GM21367 (cell line): ENCODE results near the gene UPF3A.
"Not testable (repeated sequence)": the region's sequence is repeated elsewhere in the genome, so short reads cannot be mapped to it uniquely, and the experiment has no call there.

ENCODE experiments used
- ATAC-seq: cut with Tn5 transposase; IDR thresholded peaks from one replicate; pipeline ENCODE4 v1.9.1; 2021; ENCODE audit not compliant: unreplicated experiment

Gene UPF3A

DNA sequence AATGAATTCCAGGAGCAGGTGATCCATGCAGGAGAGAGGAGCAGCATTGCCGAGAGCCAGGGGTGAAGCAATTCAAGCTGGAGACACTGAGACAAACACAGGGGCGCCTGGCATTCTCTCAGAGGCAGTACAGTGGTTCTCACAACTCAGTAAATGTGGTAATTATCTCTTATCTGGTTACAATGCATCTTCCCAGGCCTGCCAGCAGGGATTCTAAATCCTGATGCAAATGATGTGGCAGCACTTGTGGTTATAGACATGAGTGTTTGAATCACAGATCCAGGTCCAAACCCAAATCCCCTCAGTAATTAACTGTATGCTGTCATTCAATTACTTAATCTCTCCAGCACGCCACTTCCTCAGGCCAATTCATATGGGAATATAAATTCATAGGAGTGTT, 52.5 kb downstream of the UPF3A start:
- not testable (repeated sequence) for ATAC-seq

DNA sequence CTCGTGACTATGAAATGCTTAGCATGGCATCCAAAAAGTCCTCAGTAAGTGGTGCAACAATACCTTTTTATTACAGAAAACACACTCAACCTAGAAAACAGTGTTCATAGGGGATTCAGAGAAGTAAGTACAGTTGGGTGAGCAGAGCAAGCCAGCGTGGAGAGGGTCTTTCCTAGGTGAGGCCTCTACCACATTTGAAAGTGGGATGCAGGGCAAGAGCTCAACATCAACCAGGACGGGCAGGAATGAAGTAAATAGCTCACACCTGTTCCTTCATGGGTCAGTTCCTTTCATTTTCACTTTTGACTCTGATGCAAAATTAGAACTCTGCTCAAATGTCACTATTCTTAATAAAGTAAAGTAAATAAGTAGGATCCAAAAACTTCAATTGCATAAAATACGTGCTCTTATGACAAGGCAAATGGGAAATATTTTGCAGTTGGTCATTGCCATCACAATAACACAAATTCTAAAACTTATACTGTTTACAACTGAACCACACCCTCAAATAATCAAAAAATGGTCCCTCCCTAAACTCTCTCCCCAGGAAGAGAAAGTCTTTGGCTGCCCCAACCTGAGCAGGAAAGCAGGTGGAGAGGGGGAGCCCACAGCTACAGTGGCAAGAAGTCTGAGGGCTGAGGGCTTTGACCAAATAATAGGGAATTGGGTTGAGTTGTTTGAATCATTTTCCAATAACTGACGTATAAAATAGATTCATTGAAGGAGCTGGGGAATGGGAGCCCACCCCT, 53.1 kb downstream of the UPF3A start:
- no peak for ATAC-seq

DNA sequence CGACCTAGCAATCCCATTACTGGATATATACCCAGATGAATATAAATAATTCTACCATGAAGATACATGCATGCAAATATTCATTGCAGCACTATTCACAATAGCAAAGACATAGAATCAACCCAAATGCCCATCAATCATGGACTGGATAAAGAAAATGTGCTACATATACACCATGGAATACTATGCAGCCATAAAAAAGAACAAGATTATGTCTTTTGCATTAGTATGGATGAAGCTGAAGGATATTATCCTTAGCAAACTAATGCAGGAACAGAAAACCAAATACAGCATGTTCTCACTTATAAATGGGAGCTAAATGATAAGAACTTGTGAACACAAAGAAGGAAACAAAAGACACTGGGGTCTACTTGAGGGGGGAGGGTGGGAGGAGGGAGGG, 55.1 kb downstream of the UPF3A start:
- ATAC-seq, result not testable (repeated sequence)

DNA sequence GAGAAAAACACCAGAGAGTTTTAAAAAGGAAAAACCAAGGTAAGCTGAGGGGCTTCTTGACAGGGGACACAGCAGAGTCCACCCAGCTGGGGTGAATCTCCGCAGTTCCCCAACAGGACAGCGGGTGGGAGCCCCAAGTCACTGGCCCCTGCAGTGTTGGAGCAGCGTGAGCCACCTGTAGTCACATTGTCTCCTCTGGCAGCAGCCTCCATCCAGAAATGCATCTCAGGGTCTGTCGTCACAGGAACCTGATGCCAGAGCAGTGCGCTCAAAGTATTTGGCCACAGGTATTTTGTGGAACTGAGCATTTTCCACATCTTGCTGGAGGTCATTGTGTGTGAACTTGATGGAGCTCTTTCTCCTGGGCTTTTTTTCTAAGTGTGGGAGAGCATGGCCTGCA, 57.6 kb downstream of the UPF3A start:
- ATAC-seq, result no peak

DNA sequence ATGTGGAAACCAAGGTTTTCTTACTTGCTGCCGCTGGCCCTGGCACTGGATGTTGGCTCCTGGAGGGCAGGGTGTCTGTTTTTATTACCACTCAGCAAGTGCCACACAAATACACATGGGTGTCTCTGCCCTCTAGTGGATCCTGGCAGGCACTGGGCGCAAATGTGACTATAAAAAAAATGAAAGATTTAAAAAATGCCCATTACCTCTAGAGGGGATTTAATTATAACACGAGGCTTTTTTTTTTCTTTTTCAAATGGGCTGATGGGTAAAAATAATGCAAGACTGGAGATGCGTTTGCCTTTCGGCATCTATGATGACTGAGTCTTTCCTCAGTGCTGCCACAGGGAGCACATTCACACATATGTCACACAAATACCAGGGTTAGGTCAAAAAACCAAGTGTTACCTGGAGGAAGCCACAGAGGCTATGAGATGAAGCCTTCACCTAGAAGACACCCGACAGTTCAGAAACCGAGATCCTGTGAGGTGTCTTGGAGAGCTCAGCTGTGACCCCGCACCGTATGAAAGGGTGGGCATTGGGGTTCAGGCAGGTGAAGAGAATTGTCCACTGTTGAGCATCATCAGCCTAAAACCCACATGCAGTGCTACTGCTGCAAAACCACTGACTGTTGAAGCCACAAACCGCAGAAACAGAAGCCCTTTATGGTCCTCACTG, 58.6 kb downstream of the UPF3A start:
- no peak for ATAC-seq

DNA sequence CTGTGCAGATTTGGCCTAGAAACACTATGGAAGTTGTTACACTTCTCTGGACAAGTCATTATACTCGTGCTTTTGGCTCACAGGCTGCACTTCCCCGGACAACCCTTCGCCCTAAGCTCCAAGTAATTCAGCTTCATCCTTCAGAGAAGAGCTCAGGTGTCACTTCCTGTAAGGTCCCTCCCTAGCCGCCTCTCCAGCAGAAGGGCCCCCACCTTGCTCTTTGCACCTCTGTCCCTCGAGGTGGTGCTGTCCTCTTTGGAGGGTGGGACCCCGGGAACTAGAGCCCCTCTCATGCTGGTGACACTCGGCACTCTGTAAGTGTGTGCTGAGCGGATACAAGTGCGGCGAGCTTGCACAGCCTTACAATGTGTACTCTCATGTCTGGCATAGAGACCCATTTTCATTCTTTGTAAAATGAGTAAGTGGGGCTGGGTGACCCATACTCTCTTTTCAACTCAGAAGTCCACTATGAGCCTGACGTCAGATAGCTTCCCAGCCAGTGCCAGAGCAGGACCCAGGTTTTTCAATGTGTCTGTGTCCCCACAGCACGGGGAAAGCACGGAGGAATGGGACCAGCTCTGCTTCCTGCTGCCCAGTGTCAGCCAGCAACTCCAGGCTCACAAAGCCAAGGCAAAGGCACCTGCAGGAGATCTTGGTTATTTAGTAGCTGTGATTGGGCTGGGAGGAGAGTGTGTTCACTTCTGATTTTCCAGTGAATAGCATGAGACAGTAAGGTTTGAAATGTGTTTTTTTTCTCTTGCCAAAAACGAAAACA, 59.8 kb downstream of the UPF3A start:
- ATAC-seq, result no peak

DNA sequence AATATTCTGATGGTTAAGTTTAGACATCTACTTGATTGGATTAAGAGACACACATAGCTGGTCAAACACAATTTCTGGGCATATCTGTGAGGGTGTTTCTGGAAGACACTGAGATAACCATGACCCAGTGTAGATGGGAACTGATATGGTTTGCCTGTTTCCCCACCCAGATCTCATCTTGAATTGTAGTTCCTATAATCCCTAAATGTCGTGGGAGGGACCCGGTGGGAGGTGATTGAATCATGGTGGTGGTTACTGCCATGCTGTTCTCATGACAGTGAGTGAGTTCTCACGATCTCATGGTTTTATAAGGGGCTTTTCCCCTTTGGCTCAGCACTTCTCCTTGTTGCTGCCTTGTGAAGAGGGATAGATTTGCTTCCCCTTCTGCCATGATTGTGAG, 65.9 kb downstream of the UPF3A start:
- ATAC-seq, result not testable (repeated sequence)

DNA sequence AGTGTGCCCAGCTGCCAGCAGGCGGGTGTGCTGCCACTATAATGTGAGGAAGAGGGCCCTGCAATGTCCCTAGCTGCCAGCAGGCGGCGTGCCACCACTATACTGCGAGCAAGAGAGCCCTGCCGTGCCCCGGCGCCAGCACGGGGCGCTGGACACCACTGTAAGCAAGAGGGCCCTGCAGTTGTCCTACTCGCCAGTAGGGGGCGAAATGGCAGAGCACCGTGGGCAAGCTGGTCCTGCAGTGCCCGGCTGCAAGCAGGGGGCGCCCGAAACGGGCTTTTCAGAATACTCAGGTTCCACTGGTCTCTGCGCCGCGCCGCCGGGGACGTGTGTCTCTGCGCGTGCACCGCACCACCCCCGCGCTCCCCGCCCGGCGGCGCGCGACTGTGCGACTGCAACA, 71.4 kb downstream of the UPF3A start:
- not testable (repeated sequence) for ATAC-seq

DNA sequence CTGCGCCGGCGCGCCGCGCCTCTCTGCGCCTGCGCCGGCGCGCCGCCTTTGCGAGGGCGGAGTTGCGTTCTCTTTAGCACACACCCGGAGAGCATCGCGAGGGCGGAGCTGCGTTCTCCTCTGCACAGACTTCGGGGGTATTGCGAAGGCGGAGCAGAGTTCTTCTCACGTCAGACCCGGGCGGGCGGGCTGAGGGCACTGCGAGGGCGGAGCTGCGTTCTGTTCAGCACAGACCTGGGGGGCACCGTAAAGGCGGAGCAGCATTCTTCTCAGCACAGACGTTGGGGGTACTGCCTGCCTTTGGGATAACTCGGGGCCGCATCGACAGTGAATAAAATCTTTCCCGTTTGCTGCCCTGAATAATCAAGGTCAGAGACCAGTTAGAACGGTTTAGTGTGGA, 72.0 kb downstream of the UPF3A start:
- ATAC-seq, result not testable (repeated sequence)
